Activated CD4-positive, alpha-beta T cell treated with anti-CD3 and anti-CD28 coated beads, Interleukin-2, Interleukin-6, amounts not matched to agents 100 ng/mL and 50 ng/mL, durations not matched to agents 16 hours and 8 hours (primary cell): ENCODE measurements around the gene CTSS.

Experiments used
- DNase-seq: peaks from one replicate; pipeline ENCODE4 v3.0.0-alpha.2; 2020

The CTSS gene

GRCh38 chr1:150696590-150696989 lies 69.0 kb downstream of the CTSS start:
- DNase-seq = no peak

- no peak for DNase-seq
These were observed 69.4 kb downstream of the CTSS start for GRCh38 chr1:150696162-150696561.

- DNase-seq = no peak
These were observed 70.0 kb downstream of the CTSS start for GRCh38 chr1:150695561-150695960.

GRCh38 chr1:150692720-150693119 lies 72.9 kb downstream of the CTSS start:
- DNase-seq = no peak

GRCh38 chr1:150688763-150689162 lies 76.8 kb downstream of the CTSS start:
- no peak for DNase-seq

GRCh38 chr1:150686275-150686674 lies 79.3 kb downstream of the CTSS start:
- no peak for DNase-seq

- peak; percentile 6 for DNase-seq
These were observed 81.7 kb downstream of the CTSS start for GRCh38 chr1:150683914-150684313.
